Measurements from ENCODE around the gene IPO4. TPM values are rescaled to one million over a fixed set of nuclear protein-coding genes. Genes with fewer than 3 reads are reported as not detected.

IPO4 gene
- total RNA-seq, 1 experiment from 2014 or later: 157 TPM

GRCh38 chr14:24196071-24197055 lies 7.7 kb upstream of the IPO4 start:
- no peak for TF ChIP-seq EZH2 (IDR thresholded peaks at IDR 0.05; ENCODE audit: borderline replicate concordance, low read depth, low read length, poor library complexity, severe bottlenecking)
- TF ChIP-seq, protein P1, sequence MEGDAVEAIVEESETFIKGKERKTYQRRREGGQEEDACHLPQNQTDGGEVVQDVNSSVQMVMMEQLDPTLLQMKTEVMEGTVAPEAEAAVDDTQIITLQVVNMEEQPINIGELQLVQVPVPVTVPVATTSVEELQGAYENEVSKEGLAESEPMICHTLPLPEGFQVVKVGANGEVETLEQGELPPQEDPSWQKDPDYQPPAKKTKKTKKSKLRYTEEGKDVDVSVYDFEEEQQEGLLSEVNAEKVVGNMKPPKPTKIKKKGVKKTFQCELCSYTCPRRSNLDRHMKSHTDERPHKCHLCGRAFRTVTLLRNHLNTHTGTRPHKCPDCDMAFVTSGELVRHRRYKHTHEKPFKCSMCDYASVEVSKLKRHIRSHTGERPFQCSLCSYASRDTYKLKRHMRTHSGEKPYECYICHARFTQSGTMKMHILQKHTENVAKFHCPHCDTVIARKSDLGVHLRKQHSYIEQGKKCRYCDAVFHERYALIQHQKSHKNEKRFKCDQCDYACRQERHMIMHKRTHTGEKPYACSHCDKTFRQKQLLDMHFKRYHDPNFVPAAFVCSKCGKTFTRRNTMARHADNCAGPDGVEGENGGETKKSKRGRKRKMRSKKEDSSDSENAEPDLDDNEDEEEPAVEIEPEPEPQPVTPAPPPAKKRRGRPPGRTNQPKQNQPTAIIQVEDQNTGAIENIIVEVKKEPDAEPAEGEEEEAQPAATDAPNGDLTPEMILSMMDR (conservative IDR thresholded peaks at IDR 0.05; ENCODE audit: low read depth, low read length): no peak
- peak overlapping the region; percentile 81 for H3K4me3 ChIP-seq (ENCODE audit: low read depth, low read length, poor library complexity, severe bottlenecking)
- POLR2A ChIA-PET (ENCODE audit: low non-redundant PET): interaction anchor here (1.3 kb wide), 1 partner anchor 17 kb away, joined by 3 read pairs; the partner anchor contains the start of gene CHMP4A
- H3K4me1 ChIP-seq (ENCODE audit: insufficient read depth, low read length, poor library complexity, severe bottlenecking): peaks cover 11% of the 10 kb centered on the region
- H3K9me3 ChIP-seq (ENCODE audit: low read depth, low read length, poor library complexity, severe bottlenecking): no peaks in the 10 kb centered on the region
- BruUV-seq (replicated peaks): TSS peak; percentile 67
- CTCF ChIA-PET: no interaction called here
- H3K27me3 ChIP-seq (replicated peaks; ENCODE audit: insufficient read depth, low read depth, low read length, poor library complexity): no peaks in the 10 kb centered on the region
- DNase-seq (ENCODE audit: low spot score): no peak
- H3K27ac ChIP-seq (ENCODE audit: low read depth, low read length, poor library complexity, severe bottlenecking): peak overlapping the region; percentile 97
- peaks cover 14% of the 10 kb centered on the region for H3K36me3 ChIP-seq (ENCODE audit: insufficient read depth, low read length, poor library complexity, severe bottlenecking)
- intact Hi-C loops (cut with micrococcal nuclease; ENCODE audit: unreplicated experiment): no loop called here

GRCh38 chr14:24195186-24196070 lies 6.8 kb upstream of the IPO4 start, which contains the start of gene TM9SF1:
Gene TM9SF1, minus strand, starts transcription at chr14:24195441. Its CDS starts 422 bp downstream, at chr14:24195019.
- intact Hi-C loops (cut with micrococcal nuclease; ENCODE audit: unreplicated experiment): loop anchor here (2.0 kb wide), 1 partner anchor 35 kb away; no protein-coding TSS in a partner anchor
- H3K4me3 ChIP-seq (ENCODE audit: low read depth, low read length, poor library complexity, severe bottlenecking): peak within 1 kb of the TSS; percentile 81
- H3K36me3 ChIP-seq (ENCODE audit: insufficient read depth, low read length, poor library complexity, severe bottlenecking): peaks cover 13% of the 10 kb centered on the region
- peak; percentile 91 for DNase-seq (ENCODE audit: low spot score)
- H3K27me3 ChIP-seq (replicated peaks; ENCODE audit: insufficient read depth, low read depth, low read length, poor library complexity): no peaks in the 10 kb centered on the region
- no peak for TF ChIP-seq EZH2 (IDR thresholded peaks at IDR 0.05; ENCODE audit: borderline replicate concordance, low read depth, low read length, poor library complexity, severe bottlenecking)
- TF ChIP-seq, protein P1 (conservative IDR thresholded peaks at IDR 0.05; ENCODE audit: low read depth, low read length): no peak
- H3K27ac ChIP-seq (ENCODE audit: low read depth, low read length, poor library complexity, severe bottlenecking): peak within 1 kb of the TSS; percentile 97
- peaks cover 11% of the 10 kb centered on the region for H3K4me1 ChIP-seq (ENCODE audit: insufficient read depth, low read length, poor library complexity, severe bottlenecking)
- CTCF ChIA-PET: interaction anchor here (0.6 kb wide), 1 partner anchor 20 kb away, joined by 3 read pairs; no protein-coding TSS in a partner anchor
- POLR2A ChIA-PET (ENCODE audit: low non-redundant PET): interaction anchor here (0.6 to 1.3 kb wide), 3 partner anchors 18 to 54 kb away, joined by 3 to 4 read pairs (median 3); partner anchors contain the start of genes CHMP4A, EMC9 and TINF2
- no peaks in the 10 kb centered on the region for H3K9me3 ChIP-seq (ENCODE audit: low read depth, low read length, poor library complexity, severe bottlenecking)
- BruUV-seq (replicated peaks): no TSS peak

GRCh38 chr14:24194873-24195185 lies 6.2 kb upstream of the IPO4 start:
- intact Hi-C loops (cut with micrococcal nuclease; ENCODE audit: unreplicated experiment): loop anchor here (2.0 kb wide), 1 partner anchor 36 kb away; no protein-coding TSS in a partner anchor
- Histone ChIP-seq H3K4me1 (ENCODE audit: insufficient read depth, low read length, poor library complexity, severe bottlenecking) (peaks cover 11% of the 10 kb centered on the region), H3K4me3 (ENCODE audit: low read depth, low read length, poor library complexity, severe bottlenecking) (peak overlapping the region; percentile 81), H3K36me3 (ENCODE audit: insufficient read depth, low read length, poor library complexity, severe bottlenecking) (peaks cover 13% of the 10 kb centered on the region), H3K27me3 (replicated peaks; ENCODE audit: insufficient read depth, low read depth, low read length, poor library complexity) (no peaks in the 10 kb centered on the region), H3K9me3 (ENCODE audit: low read depth, low read length, poor library complexity, severe bottlenecking) (no peaks in the 10 kb centered on the region), H3K27ac (ENCODE audit: low read depth, low read length, poor library complexity, severe bottlenecking) (peak overlapping the region; percentile 97)
- TF ChIP-seq, protein P1 (conservative IDR thresholded peaks at IDR 0.05; ENCODE audit: low read depth, low read length): no peak
- TF ChIP-seq EZH2 (IDR thresholded peaks at IDR 0.05; ENCODE audit: borderline replicate concordance, low read depth, low read length, poor library complexity, severe bottlenecking): no peak
- no TSS peak for BruUV-seq (replicated peaks)
- DNase-seq (ENCODE audit: low spot score): no peak
- CTCF ChIA-PET: no interaction called here
- POLR2A ChIA-PET (ENCODE audit: low non-redundant PET): no interaction called here
